Activated naive CD4-positive, alpha-beta T cell treated with anti-CD3 and anti-CD28 coated beads, Interleukin-2, amount 10 ng/mL, durations not matched to agents 5 hours and 36 hours (primary cell): Measurements from ENCODE around the gene RBBP6. TPM values are rescaled to one million over a fixed set of nuclear protein-coding genes. Genes with fewer than 3 reads are reported as not detected.

Source experiments
- total RNA-seq, 2 experiments: library from RNA; stranded (reverse); gene quantifications; one replicate each; pipeline ENCODE4 v1.2.3, GENCODE V29; 2021

RBBP6 gene
- 10 to 100 TPM; 60.7 to 62.7 TPM for total RNA-seq

GRCh38 chr16:24539295-24539849 lies at the start of gene RBBP6:
Gene RBBP6, plus strand, starts transcription at chr16:24539566. Its CDS starts 1,061 bp downstream, at chr16:24540627.

Other genes with a start within 250 kb of the RBBP6 start
- gene TNRC6A, start 190.1 kb downstream of the RBBP6 start, total RNA-seq: 10 to 100 TPM; 39.3 to 47.0 TPM